Keratinocyte (primary cell): ENCODE data around the gene GCNT2. TPM values are rescaled to one million over a fixed set of nuclear protein-coding genes. Genes with fewer than 3 reads are reported as not detected.
"Not testable (repeated sequence)": the region's sequence is repeated elsewhere in the genome, so short reads cannot be mapped to it uniquely, and the experiment has no call there.

Experiments used
- DNase-seq: peaks from one replicate; pipeline ENCODE4 v3.0.0-alpha.2; 2011; ENCODE audit warnings: low read depth, missing footprints, low spot score
- FAIRE-seq: peaks from 2 replicates; lab custom pipeline; 2011; peaks lifted over from hg19 to GRCh38; lab: Jason Lieb, UNC
- H2AFZ ChIP-seq: 2 replicates; pipeline ENCODE4 v1.6.0; 2012; ENCODE audit warnings: low read length, control low read depth, inconsistent platforms; ENCODE audit not compliant: control insufficient read depth
- H3K27ac ChIP-seq: 2 replicates; pipeline ENCODE4 v1.5.1; 2011; ENCODE audit warnings: low read length; ENCODE audit not compliant: control insufficient read depth, insufficient read depth
- H3K27me3 ChIP-seq: 3 replicates; pipeline ENCODE4 v1.6.0; 2011; ENCODE audit warnings: low read length; ENCODE audit not compliant: control insufficient read depth, insufficient read depth; ENCODE audit errors: extremely low read depth
- H3K36me3 ChIP-seq, 2 experiments: 2 replicates in 1 of 2; 3 replicates in 1 of 2; pipeline ENCODE4 v1.5.1; 2011; ENCODE audit warnings: low read length in 2 of 2, mild to moderate bottlenecking in 1 of 2; ENCODE audit not compliant: control insufficient read depth in 2 of 2, insufficient read depth in 2 of 2; ENCODE audit errors: extremely low read depth in 1 of 2
- H3K4me1 ChIP-seq: 3 replicates; pipeline ENCODE4 v1.5.1; 2011; ENCODE audit warnings: low read length; ENCODE audit not compliant: control insufficient read depth, insufficient read depth; ENCODE audit errors: extremely low read depth
- H3K4me2 ChIP-seq: 3 replicates; pipeline ENCODE4 v1.6.0; 2011; ENCODE audit warnings: low read depth, low read length; ENCODE audit not compliant: control insufficient read depth, insufficient read depth; ENCODE audit errors: extremely low read depth
- H3K4me3 ChIP-seq, 3 experiments: fragments of 200-600 bp in 1 of 3; sonication (generic) in 1 of 3; 2 replicates in 2 of 3; 3 replicates in 1 of 3; pipeline ENCODE4 v1.5.1; 2011 to 2016; ENCODE audit warnings: low read length in 3 of 3, mild to moderate bottlenecking in 3 of 3, control low read depth in 2 of 3, inconsistent platforms in 1 of 3, low read depth in 1 of 3, mixed read lengths in 1 of 3, mixed run types in 1 of 3, moderate library complexity in 1 of 3; ENCODE audit not compliant: control insufficient read depth in 2 of 3, insufficient read depth in 2 of 3; ENCODE audit errors: extremely low read depth in 1 of 3
- H3K79me2 ChIP-seq: 2 replicates; pipeline ENCODE4 v1.6.0; 2012; ENCODE audit warnings: low read length; ENCODE audit not compliant: control insufficient read depth, insufficient read depth
- H3K9ac ChIP-seq: 3 replicates; pipeline ENCODE4 v1.6.0; 2011; ENCODE audit warnings: low read length; ENCODE audit not compliant: control insufficient read depth, insufficient read depth; ENCODE audit errors: extremely low read depth
- H3K9me1 ChIP-seq: 3 replicates; pipeline ENCODE4 v1.6.0; 2011; ENCODE audit warnings: low read length; ENCODE audit not compliant: control insufficient read depth, insufficient read depth; ENCODE audit errors: extremely low read depth
- H3K9me3 ChIP-seq: 2 replicates; pipeline ENCODE4 v1.5.1; 2012; ENCODE audit warnings: low read depth, low read length; ENCODE audit not compliant: control insufficient read depth
- H4K20me1 ChIP-seq: 3 replicates; pipeline ENCODE4 v1.6.0; 2011; ENCODE audit warnings: low read length; ENCODE audit not compliant: control insufficient read depth, insufficient read depth; ENCODE audit errors: extremely low read depth
- CTCF ChIP-seq, 3 experiments: IDR thresholded peaks in 1 of 3; conservative IDR thresholded peaks in 1 of 3; optimal IDR thresholded peaks in 1 of 3; 2 replicates in 2 of 3; 3 replicates in 1 of 3; pipeline versions ENCODE3 to v1.5.1; 2011; ENCODE audit warnings: low read length in 3 of 3, mild to moderate bottlenecking in 3 of 3, moderate library complexity in 2 of 3, control low read depth in 1 of 3, inconsistent platforms in 1 of 3; ENCODE audit not compliant: insufficient read depth in 2 of 3; ENCODE audit errors: extremely low read depth in 1 of 3
- EZH2 ChIP-seq: IDR thresholded peaks from one replicate; pipeline ENCODE4 v1.6.1; 2012; ENCODE audit warnings: inconsistent platforms, mild to moderate bottlenecking, low read length, moderate library complexity
- dilution Hi-C: fragments of 300-500 bp; cut with MboI; formaldehyde crosslinking; loops from one replicate; pipeline ENCODE4 v1.7.0; 2020; ENCODE audit warnings: low sequenced_read_pairs; ENCODE audit not compliant: extremely low pct_ligation_motif_present
- polyA plus RNA-seq, 5 experiments: library from polyadenylated mRNA; depleted of rRNA in 3 of 5; stranded (reverse) in 3 of 5; stranded (forward) in 1 of 5; unstranded in 1 of 5; fragments of >200 nt; gene quantifications; 1 replicate in 1 of 5; 2 replicates in 3 of 5; 3 replicates in 1 of 5; pipeline versions ENCODE4 v1.2.1 to v1.2.3, GENCODE V29; 2011 to 2012; ENCODE audit warnings: missing spikeins in 2 of 5, low read depth in 1 of 5, low replicate concordance in 1 of 5

Gene GCNT2
- polyA plus RNA-seq, 1 donor (not counting 4 experiments of a cell fraction or from before 2014, with no cell fraction given) = 7.3 TPM

GRCh38 chr6:10486215-10486614, 34.9 kb upstream of the GCNT2 start:
- peaks cover 4% of the 10 kb centered on the region for H3K4me1 ChIP-seq
- DNase-seq = no peak
- no peaks in the 10 kb centered on the region for H3K9me3 ChIP-seq
- H3K4me3 ChIP-seq = no peak overlapping the region
- dilution Hi-C loops = no loop called here
- no peak for FAIRE-seq
- peaks cover 3% of the 10 kb centered on the region for H3K27me3 ChIP-seq
- no peaks in the 10 kb centered on the region for H3K36me3 ChIP-seq
- H3K27ac ChIP-seq = no peak overlapping the region
- no peak overlapping the region for H3K9ac ChIP-seq
- H2AFZ ChIP-seq = no peak overlapping the region
- H3K9me1 ChIP-seq = no peaks in the 10 kb centered on the region
- H3K79me2 ChIP-seq = no peaks in the 10 kb centered on the region
- no peaks in the 10 kb centered on the region for H4K20me1 ChIP-seq
- no peak overlapping the region for H3K4me2 ChIP-seq
- TF ChIP-seq EZH2 = no peak

GRCh38 chr6:10486944-10487588, 34.1 kb upstream of the GCNT2 start:
- H4K20me1 ChIP-seq, H3K36me3 ChIP-seq, dilution Hi-C loops, H3K4me1 ChIP-seq, H3K9ac ChIP-seq, H3K9me1 ChIP-seq, H3K79me2 ChIP-seq, H3K9me3 ChIP-seq, H3K27me3 ChIP-seq, H3K4me3 ChIP-seq, FAIRE-seq, H2AFZ ChIP-seq, H3K27ac ChIP-seq, DNase-seq, H3K4me2 ChIP-seq: not testable (repeated sequence)

- H3K9me3 ChIP-seq = no peaks in the 10 kb centered on the region
Measured at GRCh38 chr6:10487668-10488327, 33.4 kb upstream of the GCNT2 start.

More at GRCh38 chr6:10487668-10488327, 33.4 kb upstream of the GCNT2 start:
- FAIRE-seq = no peak
- no peak for DNase-seq
- Histone ChIP-seq H3K9me1 (no peaks in the 10 kb centered on the region), H4K20me1 (no peaks in the 10 kb centered on the region), H3K79me2 (no peaks in the 10 kb centered on the region), H3K4me3 (no peak overlapping the region), H3K4me1 (no peaks in the 10 kb centered on the region), H3K27me3 (peaks cover 3% of the 10 kb centered on the region), H3K4me2 (no peak overlapping the region), H2AFZ (no peak overlapping the region), H3K9ac (no peak overlapping the region), H3K36me3 (no peaks in the 10 kb centered on the region), H3K27ac (no peak overlapping the region)
- dilution Hi-C loops = no loop called here
- no peak for TF ChIP-seq CTCF (optimal IDR thresholded peaks at IDR 0.05 in 1 of 3, IDR thresholded peaks at IDR 0.05 in 1 of 3, conservative IDR thresholded peaks at IDR 0.05 in 1 of 3; ENCODE audit: extremely low read depth in 1 of 3, insufficient read depth in 2 of 3, low read length in 3 of 3)
- TF ChIP-seq EZH2 = no peak
